Motor neuron (in vitro differentiated cells): Measurements from ENCODE around the gene FAM53B. TPM values are rescaled to one million over a fixed set of nuclear protein-coding genes. Genes with fewer than 3 reads are reported as not detected.

Source experiments
- ATAC-seq, 8 experiments: fragments of 200-7000 bp; cut with Tn5 transposase; replicated peaks in 6 of 8; 2 replicates each; pipeline ENCODE4 v1.8.0; 2021; ENCODE audit warnings: mild to moderate bottlenecking in 8 of 8, moderate library complexity in 8 of 8
- H3K27ac ChIP-seq, 2 donors: fragments of 250-450 bp; sonication (Bioruptor Pico); 2 replicates each; pipeline ENCODE4 v1.9.0; 2021; ENCODE audit warnings: antibody characterized with exemption in 2 of 2, mild to moderate bottlenecking in 2 of 2, moderate library complexity in 1 of 2
- H3K4me1 ChIP-seq, 2 donors: fragments of 250-450 bp; sonication (Bioruptor Pico); replicated peaks in 1 of 2; 2 replicates each; pipeline ENCODE4 v1.6.1; 2021; ENCODE audit warnings: antibody characterized with exemption in 2 of 2, mild to moderate bottlenecking in 2 of 2, moderate library complexity in 1 of 2
- H3K4me3 ChIP-seq, 5 donors: fragments of 250-450 bp; sonication (Bioruptor Pico); 2 replicates each; pipeline ENCODE4 v1.9.0; 2021; ENCODE audit warnings: antibody characterized with exemption in 5 of 5, mild to moderate bottlenecking in 5 of 5, moderate library complexity in 4 of 5
- WGBS, 10 experiments: fragments of 450-650 bp; shearing (Covaris generic); methylation state at CpG; one replicate each; pipeline ENCODE4 v1.0.0; 2022; 5-methylcytosine and 5-hydroxymethylcytosine counted together
- in situ Hi-C, 9 experiments: fragments of 400-800 bp; cut with MboI; loops; one replicate each; pipeline ENCODE4 v1.15.0; 2021; ENCODE audit warnings: low sequenced_read_pairs in 9 of 9, low pct_unique_long_range_greater_than_20kb in 2 of 9; ENCODE audit not compliant: unreplicated experiment in 9 of 9
- total RNA-seq, 8 experiments: library from RNA; unstranded; fragments of 300-600 nt; gene quantifications; 2 replicates each; pipeline versions ENCODE4 v1.2.3 to v1.2.4, GENCODE V29; 2022

FAM53B gene
- total RNA-seq, 8 experiments from 2014 or later, result 10.3 to 29.6 (median 18.8) TPM

DNA sequence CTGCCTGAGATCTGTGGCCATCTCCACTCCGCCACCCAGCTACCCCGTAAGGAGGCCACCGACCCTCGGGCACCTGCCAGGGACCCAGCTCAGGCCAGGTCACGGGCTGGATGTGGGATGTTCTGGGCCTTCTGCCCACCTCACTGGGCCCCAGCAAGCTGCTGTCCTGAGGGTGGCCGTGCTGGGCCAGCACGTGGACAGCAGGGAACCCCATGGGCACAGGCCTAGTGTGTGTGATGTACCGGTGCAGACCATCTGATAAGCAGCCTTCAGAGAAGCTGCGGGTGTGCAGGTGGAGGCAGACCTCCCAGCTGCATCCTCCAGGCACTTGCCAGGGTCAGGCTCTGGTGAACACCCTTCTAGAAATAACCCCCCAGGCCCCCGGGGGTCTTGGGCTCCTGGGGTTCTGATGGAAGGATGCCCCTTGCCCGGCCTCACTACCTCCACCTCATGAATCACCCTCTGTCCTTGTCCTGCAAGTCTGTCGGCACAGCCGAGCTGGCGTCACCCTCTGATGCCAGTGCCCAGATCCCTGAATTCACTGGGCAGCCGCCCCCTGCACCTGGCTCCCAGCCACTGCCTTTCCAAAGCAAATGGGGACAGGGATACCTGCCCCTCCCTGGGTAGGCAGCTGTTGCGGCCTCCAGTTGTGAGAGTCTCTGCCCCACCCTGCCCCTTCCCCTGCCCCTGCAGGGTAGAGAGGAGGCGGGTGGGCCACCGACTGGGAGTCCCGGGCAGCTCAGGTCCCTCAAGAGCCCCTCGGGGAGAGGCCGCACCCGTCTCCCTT lies 139.8 kb downstream of the FAM53B start:
- ATAC-seq, result no peak
- H3K4me1 ChIP-seq, result peaks cover 2 to 18% of the 10 kb centered on the region in 2 donors
- H3K27ac ChIP-seq, result no peak overlapping the region
- 80% methylated on average over 1 of the region's 22 CpGs; no CpG with 5 or more reads in 9 of the 10 experiments for WGBS, 10 experiments
- H3K4me3 ChIP-seq, result no peak overlapping the region
- in situ Hi-C loops, result no loop called here

DNA sequence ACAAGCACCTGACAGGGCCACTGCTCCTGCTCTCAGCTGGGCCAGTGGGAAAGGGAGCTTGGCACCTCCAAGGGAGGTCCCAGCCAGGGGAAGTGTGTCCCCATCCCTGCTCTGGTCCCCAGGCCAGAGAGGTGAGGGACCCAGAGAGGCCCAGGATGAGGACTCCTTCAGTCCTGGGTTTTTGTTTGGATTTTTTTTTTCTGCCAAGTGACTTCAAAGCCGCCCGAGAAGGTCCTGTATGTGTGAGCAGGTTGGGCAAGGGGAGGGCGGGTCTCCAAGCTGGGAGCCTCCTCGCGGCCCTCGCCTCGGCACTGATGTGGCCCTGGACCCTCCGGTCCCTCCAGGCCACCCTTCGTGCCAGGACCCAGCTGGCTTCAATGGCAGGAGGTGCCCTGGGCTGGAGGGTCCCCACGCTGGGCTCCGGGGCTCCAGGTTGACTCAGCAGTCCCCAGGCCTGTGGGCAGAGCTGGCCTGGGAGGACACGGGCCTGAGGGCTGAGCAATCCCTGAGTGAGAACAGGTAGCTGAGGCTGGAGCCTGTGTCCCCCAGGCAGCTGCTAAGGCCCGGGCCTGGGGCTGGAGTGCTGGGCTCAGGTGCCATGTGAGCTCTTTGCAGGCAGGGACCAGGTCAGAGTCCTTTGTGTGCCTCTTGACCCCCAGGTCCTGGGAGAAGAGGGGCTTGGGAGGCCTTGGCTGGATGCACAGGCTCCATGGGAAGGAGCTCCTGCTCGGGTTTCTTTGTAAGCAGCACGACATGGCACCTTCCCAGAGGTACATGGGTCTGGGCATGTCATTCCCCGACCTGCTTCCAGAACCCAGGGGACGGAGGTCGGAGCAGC lies 140.6 kb downstream of the FAM53B start:
- 0 to 80% (median 69%) methylated on average over 1 to 6 of the region's 18 CpGs; no CpG with 5 or more reads in 6 of the 10 experiments for WGBS, 10 experiments
- in situ Hi-C loops, result no loop called here
- H3K4me1 ChIP-seq, result peaks cover 2 to 18% of the 10 kb centered on the region in 2 donors
- H3K4me3 ChIP-seq, result no peak overlapping the region
- peak in 5 of 8 experiments; percentile 6 to 27 (median 12) for ATAC-seq
- no peak overlapping the region for H3K27ac ChIP-seq

- Histone ChIP-seq H3K27ac (no peak overlapping the region), H3K4me1 (peaks cover 2 to 18% of the 10 kb centered on the region in 2 donors), H3K4me3 (no peak overlapping the region)
- in situ Hi-C loops, result no loop called here
- no CpG with 5 or more reads among the region's 12 CpGs for WGBS, 10 experiments
- ATAC-seq, result peak in 5 of 8 experiments; percentile 5 to 46 (median 34)
These were observed 141.4 kb downstream of the FAM53B start for GRCh38 chr10:124602646-124603365.

DNA sequence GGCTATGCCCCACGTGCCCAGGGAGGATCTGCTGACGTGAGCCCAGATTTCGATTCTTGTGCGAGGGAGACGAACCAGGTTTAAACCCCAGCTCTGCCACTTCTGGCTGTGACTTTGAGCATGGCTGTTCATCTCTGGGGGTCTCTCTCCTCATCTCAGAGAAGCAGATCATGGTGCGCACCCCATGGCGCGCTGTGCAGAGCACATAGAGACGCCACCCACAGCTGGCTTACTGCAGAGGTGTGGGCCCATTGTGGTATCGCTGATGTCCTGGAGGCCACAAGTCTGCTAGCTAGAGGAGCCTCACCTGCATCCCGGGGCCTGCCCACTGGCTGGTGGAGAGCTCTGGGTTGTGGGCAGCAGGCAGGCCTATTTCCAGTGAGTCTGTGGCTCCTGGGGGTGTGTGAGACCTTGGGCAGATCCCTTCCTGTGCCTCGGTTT lies 142.0 kb downstream of the FAM53B start:
- 50 to 100% (median 90%) methylated on average over 1 to 4 of the region's 12 CpGs; no CpG with 5 or more reads in 5 of the 10 experiments for WGBS, 10 experiments
- in situ Hi-C loops, result no loop called here
- ATAC-seq, result no peak
- H3K4me1 ChIP-seq, result peaks cover 2 to 18% of the 10 kb centered on the region in 2 donors
- no peak overlapping the region for H3K27ac ChIP-seq
- H3K4me3 ChIP-seq, result no peak overlapping the region

GRCh38 chr10:124601431-124602120 lies 142.6 kb downstream of the FAM53B start:
- in situ Hi-C loops, result no loop called here
- Histone ChIP-seq H3K27ac (no peak overlapping the region), H3K4me1 (peaks cover 0 to 12% of the 10 kb centered on the region in 2 donors), H3K4me3 (no peak overlapping the region)
- no peak for ATAC-seq
- 83 to 100% (median 92%) methylated on average over 3 to 8 of the region's 29 CpGs; no CpG with 5 or more reads in 4 of the 10 experiments for WGBS, 10 experiments

DNA sequence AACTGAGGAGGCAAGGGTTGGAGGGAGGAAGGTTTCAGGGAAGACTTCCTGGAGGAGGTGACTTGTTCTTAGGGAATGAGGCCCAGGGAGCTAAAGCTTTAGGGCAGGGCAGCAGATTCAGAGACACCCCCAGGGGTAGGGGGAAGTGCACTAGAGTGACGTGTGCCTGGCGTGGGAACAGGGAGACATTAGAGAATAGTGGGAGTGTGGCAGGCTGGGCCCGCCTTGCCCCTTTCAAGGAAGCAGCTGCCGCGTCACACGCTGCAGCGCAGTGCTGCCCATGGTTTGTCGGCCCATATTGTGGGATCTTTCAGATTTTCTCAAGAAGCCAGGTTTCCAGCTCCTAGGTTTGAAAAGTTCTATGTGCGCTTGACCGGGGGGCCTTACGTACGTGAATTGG lies 143.2 kb downstream of the FAM53B start:
- no peak for ATAC-seq
- 87 to 100% (median 92%) methylated on average over 1 to 6 of the region's 12 CpGs; no CpG with 5 or more reads in 4 of the 10 experiments for WGBS, 10 experiments
- H3K27ac ChIP-seq, result no peak overlapping the region
- in situ Hi-C loops, result no loop called here
- no peak overlapping the region for H3K4me3 ChIP-seq
- peaks cover 0 to 11% of the 10 kb centered on the region in 2 donors for H3K4me1 ChIP-seq

- in situ Hi-C loops, result no loop called here
- Histone ChIP-seq H3K4me1 (peaks cover 0 to 11% of the 10 kb centered on the region in 2 donors), H3K27ac (no peak overlapping the region), H3K4me3 (no peak overlapping the region)
- no peak for ATAC-seq
- 20 to 100% (median 90%) methylated on average over 1 to 2 of the region's 18 CpGs; no CpG with 5 or more reads in 6 of the 10 experiments for whole genome bisulfite sequencing, 10 experiments
These were observed 143.9 kb downstream of the FAM53B start for GRCh38 chr10:124600051-124600880.

GRCh38 chr10:124599588-124600050 lies 144.6 kb downstream of the FAM53B start:
- ATAC-seq, result no peak
- Histone ChIP-seq H3K4me3 (no peak overlapping the region), H3K4me1 (peaks cover 0 to 11% of the 10 kb centered on the region in 2 donors), H3K27ac (no peak overlapping the region)
- 80 to 83% methylated on average over 1 to 2 of the region's 7 CpGs; no CpG with 5 or more reads in 8 of the 10 experiments for WGBS, 10 experiments
- in situ Hi-C loops, result no loop called here

DNA sequence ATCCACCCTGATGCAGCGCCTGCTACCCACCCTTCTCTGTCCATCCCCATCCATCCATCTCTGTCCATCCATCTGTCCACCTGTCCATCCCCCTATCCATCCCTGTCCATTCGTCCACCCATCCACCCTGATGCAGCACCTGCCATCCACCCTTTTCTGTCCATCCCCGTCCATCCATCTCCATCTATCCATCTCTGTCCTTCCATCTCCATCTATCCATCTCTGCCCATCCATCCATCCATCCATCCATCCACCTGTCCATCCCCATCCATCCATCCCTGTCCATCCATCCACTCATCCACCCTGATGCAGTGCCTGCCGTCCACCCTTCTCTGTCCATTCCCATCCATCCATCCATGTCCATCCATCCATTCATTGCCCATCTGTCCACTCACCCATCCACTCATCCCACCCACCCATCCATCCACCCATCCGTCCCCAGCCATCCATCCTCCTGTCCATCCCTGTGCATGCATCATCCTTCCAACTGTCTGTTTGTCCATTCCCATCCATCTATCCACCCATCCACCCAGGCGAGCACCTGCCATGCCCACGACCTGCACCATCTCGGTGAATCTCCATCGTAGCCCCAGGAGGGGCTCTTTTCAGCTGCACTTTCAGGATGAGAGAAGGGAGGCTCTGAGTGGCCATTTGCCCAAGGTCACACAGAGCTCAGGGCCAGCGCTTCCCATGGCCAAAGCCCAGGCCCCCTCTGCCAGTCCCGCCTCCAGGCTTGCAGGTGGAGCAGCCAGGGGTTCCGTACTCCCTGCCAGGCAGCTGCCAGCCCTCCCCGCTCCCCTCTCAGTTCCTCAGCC lies 145.2 kb downstream of the FAM53B start:
- ATAC-seq, result no peak
- H3K27ac ChIP-seq, result no peak overlapping the region
- 62 to 100% (median 80%) methylated on average over 1 to 10 of the region's 13 CpGs; no CpG with 5 or more reads in 1 of the 10 experiments for whole genome bisulfite sequencing, 10 experiments
- no peak overlapping the region for H3K4me3 ChIP-seq
- H3K4me1 ChIP-seq, result peaks cover 0 to 11% of the 10 kb centered on the region in 2 donors
- in situ Hi-C loops, result no loop called here

DNA sequence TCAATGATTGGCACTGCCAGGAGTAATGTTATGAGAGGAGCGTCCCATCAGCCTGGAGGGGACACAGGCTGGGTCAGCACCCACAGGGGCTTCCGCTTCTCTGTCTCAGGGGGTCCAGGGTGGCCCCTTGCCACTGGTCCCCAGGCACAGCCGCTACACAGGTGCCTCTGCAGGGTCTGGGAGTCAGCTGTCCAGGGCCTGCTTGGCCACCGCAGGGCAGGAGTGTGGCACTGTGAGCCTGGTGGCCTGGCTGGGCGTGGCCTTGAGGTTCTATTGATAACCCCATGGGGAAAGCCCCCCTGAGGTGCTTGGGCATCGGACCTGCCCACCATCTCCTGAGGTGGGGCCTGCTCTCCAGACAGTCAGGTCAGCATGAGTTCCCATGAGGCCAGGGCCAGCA lies 146.0 kb downstream of the FAM53B start:
- 80 to 100% (median 90%) methylated on average over 1 to 4 of the region's 6 CpGs; no CpG with 5 or more reads in 7 of the 10 experiments for WGBS, 10 experiments
- Histone ChIP-seq H3K4me3 (no peak overlapping the region), H3K27ac (no peak overlapping the region), H3K4me1 (peaks cover 0 to 5% of the 10 kb centered on the region in 2 donors)
- in situ Hi-C loops, result no loop called here
- ATAC-seq, result no peak

DNA sequence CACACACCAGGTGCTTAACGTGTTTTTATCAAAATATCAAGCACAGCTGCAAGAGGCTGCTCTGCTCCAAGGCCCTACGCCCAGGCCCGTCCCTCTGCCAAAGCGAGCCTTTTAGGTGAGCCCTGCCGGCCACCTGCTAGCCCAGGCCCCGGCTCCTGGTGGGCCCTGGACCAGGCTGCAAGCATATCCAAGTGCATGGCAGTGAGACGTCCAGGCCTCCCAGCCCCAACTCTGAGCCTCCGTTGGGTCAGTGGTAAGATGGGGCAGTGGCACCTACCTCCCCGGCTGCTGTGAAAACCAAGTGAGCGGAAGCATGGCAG lies 146.4 kb downstream of the FAM53B start:
- in situ Hi-C loops, result no loop called here
- Histone ChIP-seq H3K27ac (no peak overlapping the region), H3K4me3 (no peak overlapping the region), H3K4me1 (peaks cover 0 to under 1% of the 10 kb centered on the region in 2 donors)
- 80 to 93% (median 92%) methylated on average over 1 to 2 of the region's 10 CpGs; no CpG with 5 or more reads in 7 of the 10 experiments for WGBS, 10 experiments
- ATAC-seq, result no peak
